Measurements from ENCODE around the gene MTREX. TPM values are rescaled to one million over a fixed set of nuclear protein-coding genes. Genes with fewer than 3 reads are reported as not detected.
A peak's percentile ranks its signal among the peaks of the same experiment; 100 is the strongest.

MTREX gene
- total RNA-seq (10 to 100 TPM; 48.4 to 73.6 (median 64.3) TPM), polyA plus RNA-seq (10 to 100 TPM; 13.8 to 20.4 (median 19.4) TPM)
- long read RNA-seq, donor 1, partial matches to known transcripts = 93 of 116 reads
- long read RNA-seq, donor 1, other reads (novel, unspliced or antisense) = 23 of 116 reads
- long read RNA-seq, donor 2, full-length matches to known transcripts = 4 of 80 reads
- long read RNA-seq, donor 2, partial matches to known transcripts = 66 of 80 reads
- long read RNA-seq, donor 2, other reads (novel, unspliced or antisense) = 10 of 80 reads

DNA sequence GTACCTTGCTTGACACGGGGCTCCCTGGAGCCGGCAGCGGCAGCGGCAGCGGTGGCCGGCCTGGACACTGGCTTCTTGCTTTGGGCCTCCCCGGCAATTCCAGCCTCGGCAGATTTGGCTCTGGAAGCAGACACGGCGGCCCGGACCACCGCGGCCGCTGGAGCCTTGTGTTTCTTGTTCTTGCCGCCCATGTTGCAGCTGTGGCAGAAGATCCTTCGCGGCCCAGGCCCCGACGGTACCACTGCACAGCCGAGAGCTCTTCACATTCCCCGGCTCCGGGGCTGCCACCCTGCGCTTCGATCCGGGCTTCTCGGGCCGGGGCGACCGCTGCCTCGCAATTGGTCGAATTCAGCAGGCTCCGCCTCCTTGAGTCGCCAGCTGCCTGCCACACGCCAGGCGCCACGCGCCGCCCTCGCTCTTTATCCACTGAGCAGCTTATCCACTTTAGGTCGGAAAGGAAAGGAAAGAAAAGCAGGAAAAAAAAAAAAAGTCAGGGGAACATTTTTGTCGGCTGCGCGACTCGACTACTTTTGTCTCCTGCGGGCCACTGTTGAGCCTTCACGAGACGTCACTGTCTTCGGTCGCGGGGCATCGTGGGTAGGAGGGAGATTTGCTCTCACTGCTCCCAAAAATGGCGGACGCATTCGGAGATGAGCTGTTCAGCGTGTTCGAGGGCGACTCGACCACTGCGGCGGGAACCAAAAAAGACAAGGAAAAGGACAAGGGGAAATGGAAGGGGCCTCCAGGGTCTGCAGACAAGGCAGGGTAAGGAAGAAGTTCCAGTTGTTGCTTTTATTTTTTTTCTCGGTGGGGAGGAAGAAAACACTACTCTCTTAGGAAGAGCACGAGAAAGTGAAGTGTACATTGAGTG lies at the start of gene MTREX, which contains the start of gene DHX29:
MTREX (plus strand) TSS at position 607 of the 871 bp plus-strand sequence; CDS start at position 632, 25 bp downstream.
DHX29 (minus strand) TSS at position 312 of the 871 bp plus-strand sequence; CDS start at position 191, 121 bp downstream.
- peaks cover 51 to 88% (median 74%) of the 10 kb centered on the region in 6 donors for H3K4me1 ChIP-seq
- H3K4me3 ChIP-seq = peak within 1 kb of the TSS; percentile 61 to 91 (median 76)
- H3K27me3 ChIP-seq (replicated peaks in 1 of 7) = no peaks in the 10 kb centered on the region
- peaks cover 0 to 2% (median 0%) of the 10 kb centered on the region in 6 donors for H3K36me3 ChIP-seq
- peak; percentile 97 for DNase-seq
- TF ChIP-seq POLR2A (IDR thresholded peaks at IDR 0.05) (peak in 2 of 3 donors; percentile 36 to 46), POLR2AphosphoS5 (IDR thresholded peaks at IDR 0.05) (peak; percentile 86 to 92 (median 89))
- TF ChIP-seq, protein P1, sequence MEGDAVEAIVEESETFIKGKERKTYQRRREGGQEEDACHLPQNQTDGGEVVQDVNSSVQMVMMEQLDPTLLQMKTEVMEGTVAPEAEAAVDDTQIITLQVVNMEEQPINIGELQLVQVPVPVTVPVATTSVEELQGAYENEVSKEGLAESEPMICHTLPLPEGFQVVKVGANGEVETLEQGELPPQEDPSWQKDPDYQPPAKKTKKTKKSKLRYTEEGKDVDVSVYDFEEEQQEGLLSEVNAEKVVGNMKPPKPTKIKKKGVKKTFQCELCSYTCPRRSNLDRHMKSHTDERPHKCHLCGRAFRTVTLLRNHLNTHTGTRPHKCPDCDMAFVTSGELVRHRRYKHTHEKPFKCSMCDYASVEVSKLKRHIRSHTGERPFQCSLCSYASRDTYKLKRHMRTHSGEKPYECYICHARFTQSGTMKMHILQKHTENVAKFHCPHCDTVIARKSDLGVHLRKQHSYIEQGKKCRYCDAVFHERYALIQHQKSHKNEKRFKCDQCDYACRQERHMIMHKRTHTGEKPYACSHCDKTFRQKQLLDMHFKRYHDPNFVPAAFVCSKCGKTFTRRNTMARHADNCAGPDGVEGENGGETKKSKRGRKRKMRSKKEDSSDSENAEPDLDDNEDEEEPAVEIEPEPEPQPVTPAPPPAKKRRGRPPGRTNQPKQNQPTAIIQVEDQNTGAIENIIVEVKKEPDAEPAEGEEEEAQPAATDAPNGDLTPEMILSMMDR (IDR thresholded peaks at IDR 0.05 in 8 of 11, conservative IDR thresholded peaks at IDR 0.05 in 3 of 11) = peak in 1 of 11 experiments; percentile 28
- intact Hi-C loops (cut with DNase I; ENCODE audit: low total_unique reads) = no loop called here
- no peaks in the 10 kb centered on the region for H3K9me3 ChIP-seq
- peak within 1 kb of the TSS; percentile 90 to 97 (median 94) for H3K27ac ChIP-seq
- WGBS, 5 donors = 0 to 1% (median 0%) methylated on average over 54 to 62 of the region's 62 CpGs

DNA sequence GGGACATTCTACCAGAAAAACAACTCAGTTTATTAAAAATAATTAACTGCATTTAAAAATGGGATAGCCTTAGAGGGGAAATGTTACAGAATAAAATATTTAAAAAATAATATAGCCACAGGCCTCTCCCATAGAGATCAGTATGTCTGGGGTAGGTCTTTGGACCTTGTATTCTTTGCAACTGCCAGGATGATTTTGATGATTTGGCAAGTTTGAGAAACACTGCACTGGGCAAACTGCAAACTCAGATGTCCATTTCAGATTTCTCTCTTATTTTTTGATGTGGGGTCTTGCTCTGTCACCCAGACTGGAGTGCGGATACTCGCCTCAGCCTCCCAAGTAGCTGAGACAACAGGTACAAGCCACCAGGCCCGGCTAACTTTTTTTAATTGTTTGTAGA lies 49.5 kb upstream of the MTREX start:
- Histone ChIP-seq H3K27me3 (replicated peaks in 1 of 7) (no peaks in the 10 kb centered on the region), H3K4me1 (no peaks in the 10 kb centered on the region), H3K9me3 (no peaks in the 10 kb centered on the region), H3K36me3 (peaks cover 0 to 94% (median 76%) of the 10 kb centered on the region in 6 donors), H3K4me3 (no peak overlapping the region), H3K27ac (no peak overlapping the region)
- intact Hi-C loops (cut with DNase I; ENCODE audit: low total_unique reads) = no loop called here
- no peak for DNase-seq
- 96 to 98% (median 97%) methylated on average over 3 of the region's 3 CpGs for WGBS, 5 donors
- TF ChIP-seq, protein P1 (IDR thresholded peaks at IDR 0.05 in 8 of 11, conservative IDR thresholded peaks at IDR 0.05 in 3 of 11) = no peak
- TF ChIP-seq POLR2A (IDR thresholded peaks at IDR 0.05) = no peak
- TF ChIP-seq POLR2AphosphoS5 (IDR thresholded peaks at IDR 0.05) = no peak

DNA sequence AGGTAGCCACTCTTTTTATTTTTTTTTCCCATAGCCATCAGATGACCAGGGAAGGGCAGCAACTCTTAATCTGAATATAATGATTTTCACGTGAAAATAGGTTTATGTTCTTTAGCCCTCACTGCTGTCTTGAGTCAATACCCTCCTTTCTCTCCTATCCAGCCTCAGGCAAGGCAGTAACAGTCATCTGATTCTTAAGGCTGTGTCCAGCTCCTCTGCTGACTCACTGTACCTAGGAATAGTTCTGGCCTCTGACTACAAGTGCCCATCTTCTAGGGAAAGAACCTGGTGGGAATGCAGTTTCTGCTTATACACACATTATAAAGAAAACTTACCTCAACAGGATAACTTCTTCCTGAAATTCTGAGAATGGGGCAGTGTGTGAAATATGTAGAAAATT lies 31.0 kb upstream of the MTREX start:
- Histone ChIP-seq H3K36me3 (peaks cover 4 to 100% (median 84%) of the 10 kb centered on the region in 6 donors), H3K27ac (no peak overlapping the region), H3K27me3 (replicated peaks in 1 of 7) (no peaks in the 10 kb centered on the region), H3K4me1 (no peaks in the 10 kb centered on the region), H3K4me3 (no peak overlapping the region), H3K9me3 (no peaks in the 10 kb centered on the region)
- intact Hi-C loops (cut with DNase I; ENCODE audit: low total_unique reads) = no loop called here
- WGBS, 5 donors = 88 to 100% (median 100%) methylated on average over 1 of the region's 1 CpG
- TF ChIP-seq POLR2AphosphoS5 (IDR thresholded peaks at IDR 0.05) (no peak), POLR2A (IDR thresholded peaks at IDR 0.05) (no peak)
- TF ChIP-seq, protein P1 (IDR thresholded peaks at IDR 0.05 in 8 of 11, conservative IDR thresholded peaks at IDR 0.05 in 3 of 11) = no peak
- DNase-seq = no peak

All from spleen (tissue), 13 donors.